Astrocyte of the cerebellum (primary cell): ENCODE measurements around the gene MRPL32.

Experiments
- DNase-seq: peaks from one replicate; pipeline ENCODE4 v3.0.0-alpha.2; 2011; ENCODE audit warnings: low read depth
- H3K4me3 ChIP-seq: 2 replicates; pipeline ENCODE4 v1.5.1; 2011; ENCODE audit warnings: mild to moderate bottlenecking, low read depth, low read length, moderate library complexity
- in situ Hi-C: cut with HindIII; loops from 2 replicates; pipeline ENCODE4 v1.10.0; 2017; ENCODE audit warnings: low sequenced_read_pairs
- TF ChIP-seq, protein P1 (sequence below): IDR thresholded peaks from 2 replicates; pipeline ENCODE4 v1.5.1; 2012; ENCODE audit warnings: low read length, low read depth, moderate library complexity, mild to moderate bottlenecking; ENCODE audit errors: missing control alignments

Gene MRPL32

DNA sequence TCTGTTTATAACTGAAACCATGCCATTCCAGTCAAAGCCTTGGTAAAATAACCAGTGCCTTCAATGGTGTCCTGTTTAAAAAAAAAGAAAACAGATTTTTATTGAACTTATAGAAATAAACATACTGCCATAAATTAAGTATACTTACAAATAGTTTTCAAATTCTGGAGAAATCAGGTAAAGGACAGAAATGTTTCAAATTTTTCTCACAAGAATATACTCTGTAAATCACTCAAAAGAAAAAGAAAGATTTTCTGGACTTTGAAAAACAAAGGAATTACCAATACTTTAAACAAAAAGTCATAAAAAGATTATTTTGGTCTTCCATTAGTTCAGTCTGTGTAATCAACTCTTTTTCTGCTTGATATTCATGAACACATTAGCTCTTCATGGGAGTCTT is 23.9 kb downstream of the MRPL32 start:
- in situ Hi-C loops: no loop called here
- TF ChIP-seq, protein P1, sequence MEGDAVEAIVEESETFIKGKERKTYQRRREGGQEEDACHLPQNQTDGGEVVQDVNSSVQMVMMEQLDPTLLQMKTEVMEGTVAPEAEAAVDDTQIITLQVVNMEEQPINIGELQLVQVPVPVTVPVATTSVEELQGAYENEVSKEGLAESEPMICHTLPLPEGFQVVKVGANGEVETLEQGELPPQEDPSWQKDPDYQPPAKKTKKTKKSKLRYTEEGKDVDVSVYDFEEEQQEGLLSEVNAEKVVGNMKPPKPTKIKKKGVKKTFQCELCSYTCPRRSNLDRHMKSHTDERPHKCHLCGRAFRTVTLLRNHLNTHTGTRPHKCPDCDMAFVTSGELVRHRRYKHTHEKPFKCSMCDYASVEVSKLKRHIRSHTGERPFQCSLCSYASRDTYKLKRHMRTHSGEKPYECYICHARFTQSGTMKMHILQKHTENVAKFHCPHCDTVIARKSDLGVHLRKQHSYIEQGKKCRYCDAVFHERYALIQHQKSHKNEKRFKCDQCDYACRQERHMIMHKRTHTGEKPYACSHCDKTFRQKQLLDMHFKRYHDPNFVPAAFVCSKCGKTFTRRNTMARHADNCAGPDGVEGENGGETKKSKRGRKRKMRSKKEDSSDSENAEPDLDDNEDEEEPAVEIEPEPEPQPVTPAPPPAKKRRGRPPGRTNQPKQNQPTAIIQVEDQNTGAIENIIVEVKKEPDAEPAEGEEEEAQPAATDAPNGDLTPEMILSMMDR: no peak
- DNase-seq: no peak
- H3K4me3 ChIP-seq: no peak overlapping the region

DNA sequence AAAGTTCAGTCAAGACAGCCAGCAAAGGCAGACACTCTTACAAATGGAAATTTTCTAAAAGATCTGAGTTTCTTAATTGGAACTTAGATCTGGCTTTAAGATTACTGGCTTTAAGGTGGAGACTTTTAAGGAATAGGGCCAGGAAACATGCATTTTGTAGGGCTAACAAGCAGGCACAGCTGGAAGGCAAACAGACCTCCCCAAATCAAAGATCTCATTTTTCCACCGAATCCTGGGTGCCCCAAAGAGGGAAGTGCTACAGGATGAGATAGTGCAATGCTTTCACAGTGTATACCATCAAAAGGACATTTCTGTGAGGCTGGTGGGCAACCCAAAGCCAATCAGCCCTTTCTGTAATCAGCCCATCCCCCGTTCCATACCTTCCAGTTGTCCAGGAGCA is 27.4 kb downstream of the MRPL32 start:
- no peak overlapping the region for H3K4me3 ChIP-seq
- TF ChIP-seq, protein P1: no peak
- no peak for DNase-seq
- in situ Hi-C loops: no loop called here

DNA sequence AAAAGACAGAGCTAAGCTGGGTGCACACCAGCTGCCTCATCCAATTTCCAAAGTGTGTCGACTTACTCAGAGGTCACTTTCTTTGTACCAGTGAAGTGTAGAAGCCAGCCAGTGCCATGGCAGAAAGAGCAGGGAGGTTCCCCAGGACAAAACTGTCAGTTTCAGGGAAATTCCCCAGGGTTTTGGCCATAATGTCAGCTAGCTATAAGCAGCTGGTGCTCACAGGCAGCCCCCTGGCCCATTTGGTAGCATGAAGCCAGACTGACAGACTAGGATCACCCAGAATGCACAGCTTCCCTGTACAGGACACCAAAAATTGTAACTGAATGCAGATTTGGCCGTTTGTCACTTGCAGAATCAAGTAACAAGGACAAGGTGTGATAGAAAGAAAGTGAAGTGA is 28.6 kb downstream of the MRPL32 start:
- no peak for DNase-seq
- TF ChIP-seq, protein P1: no peak
- H3K4me3 ChIP-seq: no peak overlapping the region
- in situ Hi-C loops: no loop called here

DNA sequence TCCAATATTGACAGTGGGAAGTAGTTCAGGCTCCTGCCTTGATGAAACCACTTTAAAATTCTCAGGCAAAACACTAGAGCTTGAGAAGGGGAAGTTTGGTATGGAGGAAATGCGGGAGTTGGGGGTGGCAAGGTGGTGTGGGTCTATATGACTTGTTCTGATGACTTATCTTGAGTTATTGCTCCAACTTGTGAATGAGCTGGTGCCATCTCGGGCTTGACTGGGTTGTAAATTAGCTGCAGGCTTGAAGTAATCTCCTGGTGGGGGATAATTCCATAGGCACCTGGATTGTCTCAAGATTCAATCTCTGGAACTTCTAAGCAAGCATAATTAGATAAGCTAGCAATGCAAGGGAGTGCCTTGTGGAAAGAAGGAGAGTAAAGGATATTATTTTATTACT is 29.0 kb downstream of the MRPL32 start:
- TF ChIP-seq, protein P1: no peak
- H3K4me3 ChIP-seq: no peak overlapping the region
- DNase-seq: no peak
- in situ Hi-C loops: no loop called here

DNA sequence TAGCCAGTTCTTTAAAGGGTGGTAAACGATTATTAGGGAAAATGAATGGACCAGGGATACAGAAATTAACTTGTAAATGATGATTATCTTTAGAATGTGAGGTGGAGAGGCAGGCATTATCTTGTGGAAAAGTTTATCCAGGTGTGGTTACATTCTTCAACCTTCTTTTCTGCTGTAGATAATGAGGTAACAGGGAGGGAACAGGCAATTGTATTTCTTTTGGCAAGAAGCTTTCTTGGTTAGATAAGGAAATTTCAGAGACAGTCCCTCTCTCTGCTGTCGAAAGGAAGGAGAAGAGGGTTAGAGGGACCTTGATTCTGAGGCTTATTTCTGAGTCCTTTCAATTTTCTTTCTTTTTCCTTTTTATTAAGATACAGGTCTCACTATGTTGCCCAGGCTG is 32.1 kb downstream of the MRPL32 start:
- no peak for DNase-seq
- in situ Hi-C loops: no loop called here
- H3K4me3 ChIP-seq: no peak overlapping the region
- TF ChIP-seq, protein P1: no peak

DNA sequence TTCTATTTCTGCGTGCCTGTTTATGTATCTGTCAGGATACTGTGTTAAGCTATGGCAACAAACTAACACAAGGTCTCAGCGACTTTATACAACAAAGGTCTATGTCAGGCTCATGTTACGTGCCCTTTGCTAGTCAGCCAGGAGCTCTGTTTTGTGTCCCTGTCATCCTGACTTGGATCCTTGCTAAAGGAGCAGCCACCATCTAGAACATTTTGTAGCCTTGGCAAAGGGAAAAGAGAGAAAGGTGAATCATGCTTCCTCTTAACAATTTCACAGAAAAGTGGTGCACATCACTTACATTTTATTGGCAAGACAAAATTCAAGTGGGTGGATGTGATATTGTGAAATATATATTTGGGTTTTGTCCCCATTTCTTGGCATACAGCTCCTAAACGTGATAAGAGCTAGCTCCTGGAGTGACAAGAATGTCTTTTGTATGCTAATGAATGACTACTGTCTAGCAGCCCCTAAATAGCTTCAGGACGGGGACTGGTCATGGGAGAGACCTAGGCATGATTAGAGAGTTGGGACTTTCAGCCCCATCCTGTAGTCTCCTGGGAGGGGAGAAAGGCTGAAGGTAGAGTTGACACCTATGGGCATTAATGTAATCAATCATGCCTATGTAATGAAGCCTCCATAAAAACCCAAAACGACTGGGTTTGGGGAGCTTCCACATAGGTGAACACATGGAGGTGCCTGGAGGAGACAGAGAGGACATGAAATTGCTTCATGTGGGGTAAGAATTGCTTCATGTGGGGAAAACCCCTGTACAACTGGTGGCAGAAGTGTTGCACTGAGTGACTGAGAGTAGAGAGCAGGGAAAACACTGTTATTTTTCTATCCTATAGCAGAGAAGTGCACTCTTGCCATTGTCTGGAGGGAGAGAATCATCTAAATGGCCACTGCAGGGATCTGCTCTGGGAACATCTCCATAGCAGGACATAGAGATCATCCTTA is 33.0 kb downstream of the MRPL32 start:
- in situ Hi-C loops: no loop called here
- DNase-seq: no peak
- H3K4me3 ChIP-seq: no peak overlapping the region
- TF ChIP-seq, protein P1: no peak
